Stimulated activated CD4-positive, alpha-beta T cell treated with anti-CD3 and anti-CD28 coated beads, Interleukin-15, amount 100 ng/mL, for 24 hours (primary cell): ENCODE results near the gene BTBD8.
"Not testable (repeated sequence)": the region's sequence is repeated elsewhere in the genome, so short reads cannot be mapped to it uniquely, and the experiment has no call there.

ENCODE experiments used
- DNase-seq: peaks from one replicate; pipeline ENCODE4 v3.0.0-alpha.2; 2020

Gene BTBD8

DNA sequence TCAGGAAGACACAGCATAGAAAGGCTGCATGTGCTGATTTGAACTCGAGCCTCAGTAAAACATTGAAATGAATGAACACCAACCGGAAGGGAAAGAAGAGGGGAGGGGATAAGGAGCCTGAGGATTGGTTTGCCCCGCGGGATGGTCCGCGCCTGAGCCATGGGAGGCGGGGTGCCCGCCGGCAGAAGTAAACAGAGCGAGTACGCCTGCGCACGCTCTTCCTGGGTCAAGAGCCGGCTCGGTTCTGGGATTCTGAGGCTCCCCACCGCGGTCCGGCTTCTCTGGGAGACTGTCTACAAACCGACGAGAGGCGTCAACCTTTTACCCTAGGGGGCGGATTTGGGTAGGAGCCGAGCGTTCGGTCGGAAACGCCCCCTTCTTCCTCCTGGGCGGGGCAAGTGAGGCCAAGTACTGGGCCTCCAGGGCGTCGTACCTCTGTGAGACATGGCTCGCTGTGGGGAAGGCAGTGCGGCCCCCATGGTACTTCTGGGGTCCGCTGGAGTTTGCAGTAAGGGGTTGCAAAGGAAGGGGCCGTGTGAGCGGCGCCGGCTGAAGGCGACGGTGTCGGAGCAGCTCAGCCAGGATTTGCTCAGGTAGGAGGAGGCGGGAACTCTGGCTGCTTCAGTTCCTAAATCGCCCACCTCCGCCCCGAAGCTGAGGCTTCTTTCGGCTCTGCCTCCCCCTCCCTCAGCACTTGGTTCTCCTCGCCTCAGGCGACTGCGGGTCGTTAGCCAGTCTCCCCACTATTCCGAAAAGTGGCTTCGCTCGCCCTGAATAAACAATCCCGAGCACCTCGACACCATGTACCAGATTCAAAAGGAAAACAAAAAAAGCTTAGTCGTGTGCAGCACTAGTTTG lies at the start of gene BTBD8:
Gene BTBD8, plus strand, starts transcription at position 218 of the 858 bp plus-strand sequence. Its CDS starts 227 bp downstream, at position 445.
- DNase-seq, result peak; percentile 89

DNA sequence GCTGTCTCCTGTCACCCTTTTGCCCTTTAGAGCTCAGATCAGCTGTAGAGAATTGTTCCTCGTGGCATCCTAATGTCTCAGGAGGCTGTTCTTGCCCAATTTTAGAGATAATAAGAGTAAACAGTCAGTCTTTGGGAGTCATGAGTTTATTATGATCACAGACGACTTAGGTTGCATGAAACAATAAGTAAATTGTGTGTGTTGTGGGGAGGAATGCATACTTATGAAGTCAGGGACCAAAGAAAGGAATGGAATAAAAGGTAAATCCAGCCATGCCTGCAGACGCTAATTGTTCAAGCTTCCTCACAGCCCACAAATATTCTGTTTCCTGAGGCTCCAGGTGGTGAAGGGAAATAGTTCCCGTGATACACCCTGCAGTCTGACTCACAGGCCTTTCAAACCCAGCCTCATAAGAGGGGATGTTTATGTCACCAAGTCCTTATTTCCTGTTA lies 49.5 kb upstream of the BTBD8 start:
- DNase-seq, result peak; percentile 7

DNA sequence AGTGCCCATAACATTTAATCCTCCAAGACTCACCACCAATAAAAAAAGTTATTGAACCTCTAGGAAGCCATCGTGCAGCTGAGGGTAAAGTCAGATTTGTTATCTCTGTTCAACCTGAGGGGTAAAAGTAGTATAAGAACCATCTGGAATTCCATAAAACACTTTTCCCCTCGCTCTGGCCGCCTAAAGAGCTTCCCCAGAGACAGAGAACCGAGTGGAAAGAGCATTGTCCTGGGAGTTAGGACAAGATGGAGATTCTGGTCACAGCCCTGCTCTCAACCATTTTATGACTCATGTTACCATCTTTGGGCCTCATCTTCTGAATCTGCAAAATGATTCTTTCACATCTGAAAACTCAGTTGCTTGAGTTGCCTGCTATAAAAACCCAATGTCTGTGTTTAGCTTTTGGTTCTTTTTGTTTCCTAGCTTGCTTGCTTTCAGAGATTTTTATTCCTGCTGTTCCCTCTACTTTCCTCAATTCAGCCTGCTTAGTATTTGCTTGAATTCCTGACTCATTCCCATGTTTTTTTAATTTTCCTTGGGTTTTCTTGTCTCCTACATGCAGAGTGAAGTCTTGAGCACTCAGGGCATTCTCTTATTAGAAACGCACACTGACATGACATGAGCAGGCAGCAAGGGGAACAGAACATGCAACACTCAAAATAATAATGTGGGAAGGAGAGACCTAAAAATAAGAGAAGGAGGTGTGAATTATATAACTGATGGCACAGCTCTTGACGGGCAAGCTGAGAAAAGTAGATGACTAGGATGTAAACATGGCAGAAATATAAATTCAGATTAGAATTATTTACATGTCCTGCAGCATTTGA lies 48.6 kb upstream of the BTBD8 start:
- no peak for DNase-seq

DNA sequence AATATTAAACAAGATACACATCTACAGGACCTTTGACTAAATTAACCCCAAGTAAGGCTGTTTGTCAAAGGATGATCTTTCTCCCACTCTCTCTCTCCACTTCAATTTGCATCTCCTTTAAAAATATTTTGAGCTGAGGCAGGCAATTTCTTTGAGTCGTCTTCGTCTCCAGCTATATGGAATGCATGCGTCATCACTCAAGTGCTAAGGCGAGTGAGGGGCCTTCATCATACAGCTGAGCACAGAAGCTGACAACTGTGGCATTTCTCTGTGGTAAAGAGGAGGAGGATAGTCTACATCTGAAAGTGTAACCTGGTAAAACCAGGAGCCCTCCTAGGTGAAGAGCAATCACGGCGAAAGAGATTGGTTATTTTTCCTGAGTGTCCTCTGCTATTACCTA lies 42.7 kb upstream of the BTBD8 start:
- no peak for DNase-seq

DNA sequence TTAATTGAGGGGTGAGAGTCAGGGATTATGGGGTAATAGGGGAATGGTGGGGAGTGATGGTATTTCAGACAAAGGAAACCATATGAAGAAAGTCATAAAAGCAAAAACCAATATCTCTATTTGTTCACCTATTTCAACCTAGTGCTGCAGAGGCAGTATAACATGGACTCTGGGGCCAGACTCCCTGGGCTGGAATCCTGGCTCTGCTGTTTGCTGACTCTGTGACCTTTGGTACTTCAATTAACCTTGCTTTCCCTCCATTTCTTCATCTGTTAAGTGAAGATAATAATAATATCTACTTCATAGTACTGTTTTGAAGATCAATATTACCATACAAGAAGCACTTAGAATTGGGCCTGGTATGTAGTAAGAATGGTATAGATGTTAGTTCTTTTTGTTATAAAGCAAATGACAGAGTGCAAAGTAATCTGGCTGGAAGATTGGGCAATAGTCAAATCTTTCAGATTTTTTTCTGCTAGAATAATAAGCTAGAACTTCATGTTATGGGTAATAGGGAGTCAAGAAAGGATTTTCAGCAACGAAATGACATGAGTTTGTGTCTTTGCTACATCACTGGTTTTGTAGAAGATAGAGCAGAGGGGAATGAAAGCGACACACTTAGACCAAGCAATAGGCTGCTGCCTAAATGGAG lies 41.3 kb upstream of the BTBD8 start:
- DNase-seq, result no peak

DNA sequence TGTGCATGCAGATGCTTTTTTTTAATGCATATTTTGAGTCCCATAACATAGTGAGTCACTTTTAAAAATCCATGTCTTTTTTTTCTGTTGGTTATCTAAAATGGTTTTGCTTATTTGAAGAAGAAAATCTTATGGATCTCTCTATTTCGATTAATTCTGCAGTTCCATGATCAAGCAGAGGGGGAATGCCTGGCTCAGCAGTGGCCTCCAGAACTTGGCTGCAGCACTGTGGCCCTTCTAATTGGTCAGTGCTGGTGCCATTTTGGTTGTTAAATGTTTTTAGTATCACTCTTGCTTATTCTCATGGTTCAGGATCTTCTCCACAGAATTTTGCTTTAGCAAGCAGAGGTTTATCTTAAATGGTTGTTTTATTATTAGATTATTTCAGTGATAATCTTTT lies 39.2 kb upstream of the BTBD8 start:
- DNase-seq, result no peak

DNA sequence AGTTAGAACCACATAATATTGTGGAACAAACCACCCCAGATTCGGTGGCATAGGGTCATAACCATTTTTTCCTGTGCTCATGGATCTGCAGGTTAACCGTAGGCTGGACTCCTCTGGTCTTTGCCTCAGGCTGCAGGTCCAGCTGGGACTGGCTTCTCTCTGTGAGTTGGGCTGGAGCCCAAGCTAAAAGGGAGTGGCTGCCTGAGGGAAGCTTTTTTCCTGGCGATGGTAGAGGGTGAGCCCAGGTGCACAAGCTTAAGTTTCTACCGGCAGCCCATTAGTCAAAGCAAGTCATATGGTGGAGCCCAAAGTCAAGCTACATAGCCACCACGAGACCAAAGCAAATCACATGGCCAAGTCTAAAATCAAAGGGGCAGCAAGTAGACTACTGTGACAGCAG lies 36.5 kb upstream of the BTBD8 start:
- DNase-seq, result no peak

DNA sequence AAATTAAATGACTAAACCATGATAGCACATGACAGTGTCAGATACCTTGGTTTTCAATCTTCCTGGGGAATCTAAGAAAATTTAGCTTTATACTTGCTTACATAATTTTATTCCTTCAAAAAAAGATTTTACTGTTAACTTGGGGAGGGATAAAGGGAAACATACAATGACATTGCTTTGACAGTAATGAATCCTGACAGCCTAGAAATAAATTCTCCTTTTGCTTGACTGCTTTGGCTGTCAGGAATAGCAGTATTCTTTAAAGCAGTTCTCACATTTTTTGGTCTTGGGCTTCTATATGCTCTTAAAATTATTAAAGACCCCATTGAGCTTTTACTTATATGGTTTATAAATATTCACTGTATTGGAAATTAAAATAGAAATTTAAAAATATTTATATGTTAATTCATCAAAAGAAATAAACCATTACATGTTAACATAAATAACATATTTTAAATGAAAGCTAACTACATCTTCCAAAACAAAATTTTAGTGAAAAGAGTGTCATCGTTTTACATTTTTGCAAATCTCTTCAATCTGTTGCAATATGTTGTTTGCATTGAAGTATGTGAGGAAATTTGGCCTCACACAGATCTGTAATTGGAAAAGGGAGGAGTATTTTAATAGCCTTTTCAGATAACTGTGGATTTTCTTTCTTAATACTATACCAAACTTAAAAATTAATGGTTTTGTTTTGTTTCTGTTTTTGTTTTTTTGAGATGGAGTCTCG lies 34.2 kb upstream of the BTBD8 start:
- no peak for DNase-seq

DNA sequence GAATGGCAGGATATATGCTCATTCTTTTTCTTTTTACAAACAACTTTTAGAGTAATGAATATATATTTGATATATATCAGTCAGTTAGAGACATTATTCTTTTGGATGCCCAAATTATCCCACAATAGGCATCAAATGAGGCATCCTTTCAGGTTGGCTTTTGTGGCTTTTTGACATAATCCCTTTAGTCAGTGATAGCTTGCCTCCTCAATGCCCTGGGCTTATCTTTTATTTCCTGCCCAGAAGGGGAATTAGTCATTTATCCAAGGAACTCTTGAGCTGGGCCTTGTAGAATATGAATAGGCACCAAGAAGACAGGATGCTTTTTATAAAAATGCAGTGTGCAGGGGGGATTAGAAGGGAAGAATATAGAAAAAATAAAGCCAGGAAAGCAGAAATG lies 28.2 kb upstream of the BTBD8 start:
- DNase-seq, result no peak

DNA sequence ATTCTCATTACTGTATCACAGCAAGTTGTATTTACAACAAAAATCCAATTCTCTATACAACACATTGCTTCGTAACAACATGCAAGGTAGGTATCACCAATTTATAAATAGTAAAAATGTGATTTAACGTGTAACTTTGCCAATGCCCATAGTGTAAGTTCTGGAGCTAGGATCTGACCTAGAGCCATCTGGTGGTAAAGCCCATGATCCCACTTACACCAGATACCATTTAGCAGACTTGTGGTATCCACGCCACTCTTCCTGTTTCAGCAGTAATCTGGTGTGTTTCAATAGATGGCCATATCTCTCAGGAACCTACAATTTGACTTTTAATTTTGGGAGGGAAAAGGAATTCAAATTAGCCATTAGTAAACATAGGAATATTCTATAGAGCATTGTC lies 15.1 kb upstream of the BTBD8 start:
- DNase-seq, result no peak

DNA sequence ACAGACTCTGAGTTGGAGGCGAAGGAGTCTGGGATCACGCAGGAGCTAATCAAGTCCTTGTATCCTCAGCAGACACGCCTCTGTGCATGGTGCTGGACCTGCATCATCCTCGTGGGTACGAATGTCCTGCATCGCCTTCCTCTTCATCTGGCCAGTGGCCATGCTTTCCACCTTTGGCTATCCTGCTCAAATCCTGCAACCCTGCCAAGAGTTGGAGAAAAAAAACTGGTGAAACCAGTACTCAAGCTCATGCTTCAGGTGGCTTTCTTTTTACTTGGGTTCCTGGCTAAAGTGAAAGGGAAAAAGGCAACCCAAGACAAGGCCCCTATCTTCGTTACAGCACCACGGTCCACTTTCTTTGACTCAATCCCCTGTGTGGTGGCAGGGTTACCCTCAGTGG lies 13.8 kb upstream of the BTBD8 start:
- DNase-seq, result no peak

DNA sequence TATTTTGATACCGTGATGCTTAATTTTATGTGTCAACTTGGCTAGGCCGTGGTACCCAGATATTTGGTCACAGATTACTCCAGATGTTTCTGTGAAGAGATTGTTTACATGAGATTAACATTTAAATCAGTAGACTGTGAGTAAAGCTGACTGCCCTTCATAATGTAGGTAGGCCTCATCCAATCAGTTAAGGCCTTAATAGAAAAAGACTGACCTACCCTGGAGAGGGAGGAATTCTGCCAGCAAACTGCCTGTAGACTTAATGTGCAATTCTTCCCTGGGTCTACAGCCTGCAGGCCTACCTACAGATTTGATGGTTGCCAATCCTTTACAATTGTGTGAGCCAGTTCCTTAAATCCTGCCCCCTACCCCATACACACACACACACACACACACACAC lies 9.3 kb upstream of the BTBD8 start:
- no peak for DNase-seq

DNA sequence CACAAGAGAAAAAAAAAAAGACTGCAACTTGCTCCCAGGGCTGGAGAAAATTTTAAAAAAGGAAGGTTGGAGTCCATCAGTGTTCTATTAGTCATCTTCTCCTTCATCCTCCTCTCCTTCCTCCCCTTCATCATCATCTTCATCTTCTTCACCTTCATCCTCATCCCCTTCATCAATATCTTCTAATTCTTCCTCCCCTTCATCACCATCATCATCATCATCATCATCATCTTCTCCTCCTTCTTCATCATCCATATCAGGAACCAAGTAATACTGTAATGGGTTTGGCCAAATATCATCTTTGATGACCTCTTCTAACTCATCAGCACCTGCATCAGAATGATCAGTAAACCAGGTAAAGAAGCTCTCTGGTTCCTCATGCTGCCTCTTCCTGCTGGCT lies 5.7 kb upstream of the BTBD8 start:
- not testable (repeated sequence) for DNase-seq

DNA sequence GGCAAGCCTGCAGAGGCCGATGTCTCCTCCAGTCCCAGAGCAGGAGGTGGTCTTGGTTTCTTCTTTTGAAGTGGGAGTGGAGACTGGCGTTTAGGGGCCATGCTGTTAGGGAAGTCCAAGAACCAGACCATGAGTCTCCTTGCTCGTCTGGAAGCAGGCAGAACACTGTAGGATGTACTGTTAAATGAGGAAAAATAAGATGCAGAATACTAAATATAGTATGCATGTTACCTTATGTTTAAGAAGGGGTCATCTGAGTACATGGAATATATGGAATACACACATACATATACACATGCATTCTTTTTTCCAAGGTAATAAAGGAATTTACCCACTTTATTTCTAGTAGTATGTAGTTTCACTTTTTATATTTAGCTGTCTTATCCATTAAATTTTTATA lies 4.8 kb upstream of the BTBD8 start, which contains the start of gene SETSIP:
Gene SETSIP, minus strand, starts transcription at position 101 of the 400 bp plus-strand sequence. Its CDS starts 0 bp downstream, at position 101.
- no peak for DNase-seq

DNA sequence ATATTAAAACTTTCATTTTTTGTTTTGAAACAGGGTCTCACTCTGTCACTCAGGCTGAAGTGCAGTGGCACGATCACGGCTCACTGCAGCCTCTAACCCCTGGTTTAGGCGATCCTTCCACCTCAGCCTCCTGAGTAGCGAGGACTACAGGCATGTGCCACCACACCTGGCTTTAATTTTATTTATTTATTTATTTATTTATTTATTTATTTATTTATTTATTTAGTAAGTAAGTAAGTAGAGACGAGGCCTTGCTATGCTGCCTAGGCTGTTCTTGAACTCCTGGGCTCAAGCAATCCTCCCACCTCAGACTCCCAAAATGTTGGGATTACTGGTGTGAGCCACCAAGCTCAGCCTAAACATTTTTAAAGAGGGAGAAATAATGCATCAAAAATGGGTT lies 3.8 kb upstream of the BTBD8 start:
- no peak for DNase-seq

DNA sequence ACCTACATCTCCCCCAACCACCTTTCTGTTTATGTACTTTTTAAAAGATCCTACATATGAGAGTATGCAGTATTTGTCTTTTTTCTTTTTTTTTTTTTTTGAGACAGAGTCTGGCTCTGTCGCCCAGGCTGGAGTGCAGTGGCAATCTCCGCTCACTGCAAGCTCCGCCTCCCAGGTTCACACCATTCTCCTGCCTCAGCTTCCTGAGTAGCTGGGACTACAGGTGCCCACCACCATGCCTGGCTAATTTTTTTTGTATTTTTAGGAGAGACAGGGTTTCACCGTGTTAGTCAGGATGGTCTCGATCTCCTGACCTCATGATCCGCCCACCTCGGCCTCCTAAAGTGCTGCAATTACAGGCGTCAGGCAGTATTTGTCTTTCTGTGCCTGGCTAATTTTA lies 2.1 kb upstream of the BTBD8 start:
- not testable (repeated sequence) for DNase-seq

DNA sequence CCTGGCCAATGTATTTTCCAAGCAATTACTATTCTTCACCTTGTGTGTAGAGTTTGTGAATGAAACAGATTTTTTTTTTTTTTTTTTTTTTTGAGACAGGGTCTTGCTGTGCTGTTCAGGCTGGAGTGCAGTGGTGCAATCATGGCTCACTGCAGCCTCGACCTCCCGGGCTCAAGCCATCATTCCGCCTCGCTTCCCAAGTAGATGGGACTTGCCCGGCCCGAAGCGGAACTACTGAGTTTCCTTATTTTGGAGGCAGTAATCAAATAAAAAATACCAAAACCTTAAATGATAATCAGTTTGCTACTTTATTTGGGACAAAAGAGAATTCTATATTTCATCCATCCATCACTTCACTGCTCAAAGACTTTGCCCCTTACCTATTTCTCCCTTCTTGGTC lies 704 bp upstream of the BTBD8 start:
- no peak for DNase-seq

DNA sequence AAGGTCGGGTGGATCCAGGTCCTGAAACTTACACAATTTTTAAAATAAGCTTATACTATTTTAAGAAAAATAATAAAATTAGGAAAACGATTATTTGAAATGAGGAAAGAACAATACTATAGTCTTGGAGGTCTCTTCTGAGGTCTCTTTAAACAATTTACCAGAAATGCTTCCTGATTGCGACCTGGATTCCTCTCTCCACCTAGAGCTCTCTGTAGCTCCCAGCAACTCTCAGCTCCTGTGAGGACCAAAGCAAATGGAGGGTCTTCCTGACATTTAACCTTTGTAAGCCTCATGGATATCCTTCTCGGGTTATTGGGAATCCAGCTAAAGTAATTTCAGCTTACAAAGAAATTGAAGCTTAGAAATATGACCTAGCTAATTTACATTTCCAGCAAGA lies 886 bp downstream of the BTBD8 start:
- DNase-seq, result no peak

DNA sequence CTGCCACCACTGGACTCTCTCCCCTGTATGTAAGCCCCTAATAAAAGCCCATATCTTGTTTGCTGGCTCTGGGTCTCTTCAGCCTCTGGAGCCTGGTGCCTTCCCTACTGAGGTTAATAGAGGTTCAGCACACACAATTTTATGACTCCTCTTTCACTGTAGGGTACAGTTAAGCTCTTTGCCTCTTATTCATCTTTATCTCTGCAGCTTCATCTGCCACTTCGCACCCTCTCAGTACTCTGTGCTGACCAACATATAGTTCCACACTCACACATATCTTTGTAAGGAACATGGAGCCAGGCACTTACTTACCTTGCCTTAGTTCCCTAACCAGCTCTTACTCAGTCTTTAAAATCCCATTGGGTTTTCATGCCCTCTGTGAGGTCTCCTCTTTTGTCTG lies 4.5 kb downstream of the BTBD8 start:
- DNase-seq, result no peak

DNA sequence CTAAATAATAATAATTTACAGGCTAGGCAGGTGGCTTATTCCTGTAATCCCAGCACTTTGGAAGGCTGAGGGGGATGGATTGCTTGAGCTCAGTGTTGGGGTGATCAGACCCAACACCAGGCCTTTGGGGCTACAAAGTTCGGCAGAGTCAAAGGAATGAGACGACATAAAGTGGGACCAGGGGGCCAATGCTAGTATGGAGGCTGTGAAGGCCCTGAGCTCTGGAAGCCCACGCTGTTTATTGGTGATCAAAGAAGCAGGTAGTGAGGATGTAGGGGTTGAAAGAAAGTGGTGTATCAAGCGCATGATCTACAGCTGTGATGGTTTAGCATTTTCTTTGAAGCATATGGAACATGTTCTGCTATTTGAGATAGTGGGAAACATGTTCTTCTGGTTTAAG lies 5.6 kb downstream of the BTBD8 start:
- DNase-seq, result no peak

DNA sequence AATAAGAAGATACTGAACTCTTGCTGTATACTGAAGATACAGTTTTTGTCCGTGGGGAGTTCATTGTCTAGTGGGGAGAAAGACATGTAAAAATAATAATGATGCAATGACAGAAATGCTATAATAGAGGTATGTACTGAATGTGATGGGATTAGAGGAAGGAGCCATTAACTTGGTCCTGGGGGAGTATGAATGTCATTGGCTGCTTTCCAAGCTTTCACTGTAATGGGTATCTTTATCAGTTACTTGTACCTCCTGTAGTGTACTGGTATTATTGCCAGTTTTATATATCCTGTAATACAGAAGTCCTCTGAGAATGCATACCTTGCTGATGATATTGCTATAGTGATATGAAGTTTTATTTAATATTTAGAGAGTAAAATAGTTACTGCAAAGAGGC lies 7.4 kb downstream of the BTBD8 start:
- DNase-seq, result no peak

DNA sequence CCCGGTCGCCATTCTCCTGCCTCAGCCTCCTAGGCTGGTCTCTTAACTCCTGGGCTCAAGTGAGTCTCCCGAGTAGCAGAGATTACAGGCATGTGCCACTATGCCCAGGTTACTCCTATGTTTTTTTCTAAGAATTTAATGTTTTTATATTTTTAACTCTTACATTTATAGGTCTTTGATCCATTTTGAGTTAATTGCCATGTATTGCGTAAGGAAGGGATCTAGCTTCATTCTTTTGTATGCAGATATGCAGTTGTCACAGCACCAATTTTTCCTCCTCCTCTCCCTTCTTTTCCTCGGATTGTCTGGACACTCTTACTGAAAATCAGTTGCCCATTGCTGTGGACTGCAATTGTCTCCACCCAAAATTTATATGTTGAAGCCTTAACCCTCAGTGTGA lies 11.5 kb downstream of the BTBD8 start:
- DNase-seq, result no peak

DNA sequence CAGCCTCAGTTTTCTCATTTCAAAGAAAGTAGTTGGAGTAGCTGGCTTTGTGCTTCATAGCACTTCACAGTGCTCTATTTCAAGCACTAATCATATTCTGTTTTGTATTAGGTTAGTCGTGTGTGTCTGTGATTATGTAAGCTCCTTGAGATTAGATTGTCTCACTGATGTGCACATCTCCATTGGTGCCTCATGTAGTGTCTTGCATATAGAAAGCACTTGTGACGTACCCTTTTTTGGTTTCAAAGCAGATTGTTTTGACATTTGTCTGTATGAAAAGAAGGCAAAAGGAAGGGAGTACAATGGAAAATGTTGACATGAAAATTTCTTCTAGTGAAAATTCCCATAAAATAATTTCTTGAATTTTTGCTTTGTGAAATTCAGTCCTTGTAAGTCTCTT lies 13.9 kb downstream of the BTBD8 start:
- DNase-seq, result no peak
